H1 (cell line): ENCODE measurements around the gene ARMS2. TPM values are rescaled to one million over a fixed set of nuclear protein-coding genes. Genes with fewer than 3 reads are reported as not detected.

ENCODE experiments used
- ATF2 ChIP-seq: IDR thresholded peaks from 2 replicates; pipeline ENCODE4 v1.6.1; 2012; ENCODE audit warnings: low read length, inconsistent platforms
- BACH1 ChIP-seq: IDR thresholded peaks from 2 replicates; pipeline ENCODE4 v1.6.1; 2012; ENCODE audit warnings: low read length, improper control_type of control experiment
- CBX5 ChIP-seq: fragments of 300-800, 300-1000 bp; sonication (generic); IDR thresholded peaks from 2 replicates; pipeline ENCODE4 v1.7.1; 2016; ENCODE audit warnings: antibody characterized with exemption, low read length, low read depth
- FOSL1 ChIP-seq: IDR thresholded peaks from 2 replicates; pipeline ENCODE4 v1.6.1; 2011; ENCODE audit warnings: mild to moderate bottlenecking, low read depth, low read length, moderate library complexity; ENCODE audit not compliant: insufficient read depth
- JUND ChIP-seq: IDR thresholded peaks from 2 replicates; pipeline ENCODE4 v1.6.1; 2011; ENCODE audit warnings: mild to moderate bottlenecking, improper control_type of control experiment, low read length
- KDM5A ChIP-seq: fragments of 200-600 bp; IDR thresholded peaks from 2 replicates; pipeline ENCODE4 v1.7.1; 2012; ENCODE audit warnings: mild to moderate bottlenecking, low read length, inconsistent platforms, mixed read lengths
- NANOG ChIP-seq: IDR thresholded peaks from 2 replicates; pipeline ENCODE4 v1.6.1; 2011; ENCODE audit warnings: low read length, low read depth, mild to moderate bottlenecking, inconsistent platforms; ENCODE audit not compliant: insufficient read depth, poor library complexity, severe bottlenecking
- SP1 ChIP-seq: IDR thresholded peaks from 2 replicates; pipeline ENCODE4 v1.6.1; 2011; ENCODE audit warnings: low read depth, low read length
- TAF7 ChIP-seq: optimal IDR thresholded peaks from 2 replicates; pipeline ENCODE3; 2011; ENCODE audit warnings: low read depth, mild to moderate bottlenecking, inconsistent platforms, low read length, moderate library complexity, borderline replicate concordance
- USF2 ChIP-seq: IDR thresholded peaks from 2 replicates; pipeline ENCODE4 v1.6.1; 2011; ENCODE audit warnings: low read length, improper control_type of control experiment
- YY1 ChIP-seq: IDR thresholded peaks from 2 replicates; pipeline ENCODE4 v1.6.1; 2011; ENCODE audit warnings: low read depth, mild to moderate bottlenecking, low read length
- polyA plus RNA-seq, 7 experiments: library from polyadenylated mRNA; depleted of rRNA in 3 of 7; stranded (reverse) in 5 of 7; unstranded in 2 of 7; fragments of >200 nt in 5 of 7; fragments of 200-250 nt in 2 of 7; gene quantifications; 1 replicate in 5 of 7; 2 replicates in 1 of 7; 4 replicates in 1 of 7; pipeline versions ENCODE4 v1.2.1 to v1.2.3, GENCODE V29; 2011 to 2013; ENCODE audit warnings: missing spikeins in 2 of 7, mixed read lengths in 2 of 7
- total RNA-seq: library from RNA; stranded (reverse); fragmentation: NEBNext Ultra II Directional; extraction: Animal tissue kit (Norgen Biotek cat#: 25700); gene quantifications from 2 replicates; pipeline ENCODE4 v1.2.1, GENCODE V29; 2021

The ARMS2 gene
- total and polyA plus RNA-seq, 2 of the 8 experiments (the other 6 are each of a cell fraction or from before 2014, with no cell fraction given): not detected

- no peak for TF ChIP-seq ATF2
- no peak for TF ChIP-seq JUND
- no peak for TF ChIP-seq YY1
- no peak for TF ChIP-seq KDM5A
- TF ChIP-seq FOSL1: no peak
- no peak for TF ChIP-seq BACH1
- no peak for TF ChIP-seq NANOG
- TF ChIP-seq USF2: no peak
- TF ChIP-seq SP1: no peak
- TF ChIP-seq TAF7: no peak
- no peak for TF ChIP-seq CBX5
These were observed 9.2 kb downstream of the ARMS2 start (continued) for GRCh38 chr10:122463466-122464249.
